Measurements from ENCODE around the gene NFKBIB.

Gene NFKBIB

DNA sequence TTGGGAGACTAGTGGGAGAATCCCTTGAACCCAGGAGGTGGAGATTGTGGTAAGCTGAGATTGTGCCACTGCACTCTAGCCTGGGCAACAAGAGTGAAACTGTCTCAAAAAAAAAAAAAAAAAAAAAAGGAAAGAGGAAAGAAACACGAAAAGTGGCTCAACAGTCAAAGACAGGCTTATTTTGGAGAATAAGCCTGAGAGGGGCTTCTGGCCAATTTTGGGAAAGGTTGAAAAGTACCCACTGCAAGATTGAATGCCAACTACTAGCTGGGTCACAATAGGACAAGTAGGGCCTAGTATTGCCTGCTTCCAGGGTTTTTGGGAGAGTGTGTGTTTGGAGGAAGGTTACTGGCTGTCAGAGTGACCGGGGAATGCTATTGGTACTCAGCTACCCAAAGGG is 58.5 kb downstream of the NFKBIB start:
- DNase-seq (ENCODE audit: low spot score): no peak
